Left lobe of liver (tissue), 2 donors: ENCODE results near the gene CITED4. TPM values are rescaled to one million over a fixed set of nuclear protein-coding genes. Genes with fewer than 3 reads are reported as not detected.

Experiments
- ATAC-seq: fragments of 200-7000 bp; cut with Tn5 transposase; one replicate; pipeline ENCODE4 v1.9.1; 2020; ENCODE audit warnings: mild to moderate bottlenecking, moderate library complexity
- DNase-seq: peaks from one replicate; pipeline ENCODE4 v3.0.0-alpha.2; 2020; ENCODE audit warnings: low spot score
- total RNA-seq: library from RNA; stranded (reverse); gene quantifications from one replicate; pipeline ENCODE4 v1.2.1, GENCODE V29; 2021
- donor health status: DM: no; HTN: no; CAD: no; lungs with moderate emphysema.
- donor health status: DM: no; HTN: yes; CAD: no.

Gene CITED4
- total RNA-seq, 1 donor from 2014 or later: 29.9 TPM

GRCh38 chr1:40838045-40838979 is 23.9 kb downstream of the CITED4 start:
- DNase-seq (no peak), ATAC-seq (no peak)

GRCh38 chr1:40837601-40838000 is 24.6 kb downstream of the CITED4 start:
- no peak for ATAC-seq
- no peak for DNase-seq

GRCh38 chr1:40836283-40836682 is 25.9 kb downstream of the CITED4 start:
- DNase-seq (no peak), ATAC-seq (no peak)

- no peak for ATAC-seq
- DNase-seq: no peak
Measured at GRCh38 chr1:40834968-40835545, 27.1 kb downstream of the CITED4 start.

- ATAC-seq: no peak
- DNase-seq: no peak
Measured at GRCh38 chr1:40833979-40834378, 28.2 kb downstream of the CITED4 start.

- DNase-seq: no peak
- ATAC-seq: no peak
Measured at GRCh38 chr1:40831001-40831732, 31.0 kb downstream of the CITED4 start.

GRCh38 chr1:40830419-40830943 is 31.7 kb downstream of the CITED4 start:
- DNase-seq (no peak), ATAC-seq (no peak)

GRCh38 chr1:40829631-40830245 is 32.4 kb downstream of the CITED4 start:
- no peak for DNase-seq
- ATAC-seq: no peak

- DNase-seq: no peak
Measured at GRCh38 chr1:40825996-40826395, 36.2 kb downstream of the CITED4 start.

GRCh38 chr1:40825435-40825788 is 36.8 kb downstream of the CITED4 start:
- no peak for DNase-seq
- ATAC-seq: no peak

More at GRCh38 chr1:40825996-40826395, 36.2 kb downstream of the CITED4 start:
- ATAC-seq: no peak

GRCh38 chr1:40824591-40825434 is 37.4 kb downstream of the CITED4 start:
- no peak for DNase-seq
- ATAC-seq: no peak

GRCh38 chr1:40823983-40824382 is 38.2 kb downstream of the CITED4 start:
- ATAC-seq: no peak
- no peak for DNase-seq

GRCh38 chr1:40823345-40823744 is 38.8 kb downstream of the CITED4 start:
- no peak for ATAC-seq

GRCh38 chr1:40822890-40823289 is 39.3 kb downstream of the CITED4 start:
- DNase-seq: no peak
- no peak for ATAC-seq

More at GRCh38 chr1:40823345-40823744, 38.8 kb downstream of the CITED4 start:
- DNase-seq: no peak

GRCh38 chr1:40820911-40821693 is 41.1 kb downstream of the CITED4 start:
- DNase-seq (no peak), ATAC-seq (no peak)

- ATAC-seq (peak; percentile 86), DNase-seq (peak; percentile 86)
Measured at GRCh38 chr1:40820251-40820797, 41.8 kb downstream of the CITED4 start.

- no peak for ATAC-seq
- DNase-seq: no peak
Measured at GRCh38 chr1:40819101-40819500, 43.1 kb downstream of the CITED4 start.

GRCh38 chr1:40818264-40818961 is 43.8 kb downstream of the CITED4 start:
- ATAC-seq (peak; percentile 55), DNase-seq (peak; percentile 51)
